RPMI8226 (cell line): ENCODE results near the gene DCLK1.

Source experiments
- DNase-seq: peaks from one replicate; pipeline ENCODE4 v3.0.0-alpha.2; 2015

Gene DCLK1

GRCh38 chr13:35936246-35936978, 194.8 kb downstream of the DCLK1 start:
- no peak for DNase-seq

- no peak for DNase-seq
These were observed 200.2 kb downstream of the DCLK1 start for GRCh38 chr13:35930665-35931631.

- DNase-seq: no peak
These were observed 203.6 kb downstream of the DCLK1 start for GRCh38 chr13:35927567-35928021.

- no peak for DNase-seq
These were observed 204.2 kb downstream of the DCLK1 start for GRCh38 chr13:35926859-35927530.

- no peak for DNase-seq
These were observed 205.5 kb downstream of the DCLK1 start for GRCh38 chr13:35925669-35926068.

GRCh38 chr13:35923347-35923746, 207.8 kb downstream of the DCLK1 start:
- DNase-seq: no peak

GRCh38 chr13:35920816-35921215, 210.4 kb downstream of the DCLK1 start:
- DNase-seq: no peak

- no peak for DNase-seq
These were observed 213.1 kb downstream of the DCLK1 start for GRCh38 chr13:35917942-35918645.

GRCh38 chr13:35917252-35917941, 213.8 kb downstream of the DCLK1 start:
- peak; percentile 13 for DNase-seq

GRCh38 chr13:35916146-35916545, 215.0 kb downstream of the DCLK1 start:
- no peak for DNase-seq

GRCh38 chr13:35914662-35915061, 216.5 kb downstream of the DCLK1 start:
- no peak for DNase-seq

GRCh38 chr13:35912841-35913240, 218.3 kb downstream of the DCLK1 start:
- DNase-seq: no peak

- no peak for DNase-seq
These were observed 221.2 kb downstream of the DCLK1 start for GRCh38 chr13:35909837-35910540.

- no peak for DNase-seq
These were observed 222.1 kb downstream of the DCLK1 start for GRCh38 chr13:35909091-35909490.

- no peak for DNase-seq
These were observed 223.0 kb downstream of the DCLK1 start for GRCh38 chr13:35908226-35908625.

GRCh38 chr13:35906636-35907035, 224.5 kb downstream of the DCLK1 start:
- no peak for DNase-seq

- DNase-seq: no peak
These were observed 228.1 kb downstream of the DCLK1 start for GRCh38 chr13:35903075-35903474.

- no peak for DNase-seq
These were observed 233.1 kb downstream of the DCLK1 start for GRCh38 chr13:35898041-35898440.

- no peak for DNase-seq
These were observed 236.5 kb downstream of the DCLK1 start for GRCh38 chr13:35894636-35895035.

GRCh38 chr13:35892837-35893814, 238.1 kb downstream of the DCLK1 start:
- no peak for DNase-seq
